WERI-Rb-1 (cell line): ENCODE measurements around the gene ADORA1.
A peak's percentile ranks its signal among the peaks of the same experiment; 100 is the strongest.

ENCODE experiments used
- DNase-seq: peaks from one replicate; pipeline ENCODE4 v3.0.0-alpha.2; 2020
- H3K27ac ChIP-seq: fragments of 250-450 bp; sonication (Bioruptor Pico); 2 replicates; pipeline ENCODE4 v1.5.1; 2020; ENCODE audit warnings: mild to moderate bottlenecking, moderate library complexity
- H3K27me3 ChIP-seq: fragments of 250-450 bp; sonication (Bioruptor Pico); 2 replicates; pipeline ENCODE4 v1.5.1; 2021; ENCODE audit warnings: mild to moderate bottlenecking, low read depth, moderate library complexity; ENCODE audit not compliant: insufficient read depth, severe bottlenecking
- H3K36me3 ChIP-seq: fragments of 250-450 bp; sonication (Bioruptor Pico); 2 replicates; pipeline ENCODE4 v1.5.1; 2020; ENCODE audit warnings: mild to moderate bottlenecking, moderate library complexity
- H3K4me3 ChIP-seq: 2 replicates; pipeline ENCODE4 v1.5.1; 2011; ENCODE audit warnings: low read depth, mild to moderate bottlenecking, control low read depth, low read length
- H3K9me3 ChIP-seq: fragments of 250-450 bp; sonication (Bioruptor Pico); 2 replicates; pipeline ENCODE4 v1.5.1; 2021; ENCODE audit warnings: mild to moderate bottlenecking, moderate library complexity; ENCODE audit not compliant: severe bottlenecking
- CTCF ChIP-seq: IDR thresholded peaks from 2 replicates; pipeline ENCODE4 v1.5.1; 2011; ENCODE audit warnings: low read depth, mild to moderate bottlenecking, control low read depth, inconsistent platforms, low read length

ADORA1 gene

GRCh38 chr1:203122159-203122558, 5.4 kb upstream of the ADORA1 start:
- no peaks in the 10 kb centered on the region for H3K27me3 ChIP-seq
- no peaks in the 10 kb centered on the region for H3K9me3 ChIP-seq
- DNase-seq, result peak; percentile 9
- no peak overlapping the region for H3K27ac ChIP-seq
- H3K4me3 ChIP-seq, result no peak overlapping the region
- no peak for TF ChIP-seq CTCF
- H3K36me3 ChIP-seq, result no peaks in the 10 kb centered on the region

GRCh38 chr1:203124011-203124410, 3.5 kb upstream of the ADORA1 start:
- Histone ChIP-seq H3K4me3 (no peak overlapping the region), H3K27ac (no peak overlapping the region), H3K36me3 (peaks cover 3% of the 10 kb centered on the region), H3K9me3 (no peaks in the 10 kb centered on the region), H3K27me3 (no peaks in the 10 kb centered on the region)
- no peak for TF ChIP-seq CTCF
- DNase-seq, result peak; percentile 11

GRCh38 chr1:203124546-203125317, 2.8 kb upstream of the ADORA1 start:
- H3K36me3 ChIP-seq, result peaks cover 10% of the 10 kb centered on the region
- TF ChIP-seq CTCF, result no peak
- H3K27me3 ChIP-seq, result no peaks in the 10 kb centered on the region
- no peak overlapping the region for H3K27ac ChIP-seq
- no peaks in the 10 kb centered on the region for H3K9me3 ChIP-seq
- DNase-seq, result peak; percentile 10
- H3K4me3 ChIP-seq, result no peak overlapping the region

GRCh38 chr1:203126151-203126865, 1.2 kb upstream of the ADORA1 start:
- H3K27ac ChIP-seq, result peak overlapping the region; percentile 7
- no peaks in the 10 kb centered on the region for H3K27me3 ChIP-seq
- H3K9me3 ChIP-seq, result no peaks in the 10 kb centered on the region
- peak; percentile 60 for DNase-seq
- peak overlapping the region; percentile 73 for H3K4me3 ChIP-seq
- H3K36me3 ChIP-seq, result peaks cover 24% of the 10 kb centered on the region
- TF ChIP-seq CTCF, result peak; percentile 94

- TF ChIP-seq CTCF, result no peak
- DNase-seq, result peak; percentile 50
- H3K4me3 ChIP-seq, result peak overlapping the region; percentile 73
- no peaks in the 10 kb centered on the region for H3K9me3 ChIP-seq
- H3K27me3 ChIP-seq, result no peaks in the 10 kb centered on the region
- H3K36me3 ChIP-seq, result peaks cover 29% of the 10 kb centered on the region
- H3K27ac ChIP-seq, result peak overlapping the region; percentile 7
These were observed 460 bp upstream of the ADORA1 start for GRCh38 chr1:203126866-203127665.
